GM18499 (cell line): ENCODE measurements around the gene PREX1.

ENCODE experiments used
- ATAC-seq: cut with Tn5 transposase; IDR thresholded peaks from one replicate; pipeline ENCODE4 v1.9.1; 2021; ENCODE audit warnings: moderate number of reproducible peaks; ENCODE audit not compliant: insufficient read depth, unreplicated experiment

The PREX1 gene

GRCh38 chr20:48799328-48800105 is 28.3 kb downstream of the PREX1 start:
- no peak for ATAC-seq

- ATAC-seq: no peak
Observed at GRCh38 chr20:48797850-48798747, 29.7 kb downstream of the PREX1 start.

GRCh38 chr20:48797275-48797825 is 30.4 kb downstream of the PREX1 start:
- ATAC-seq: no peak

GRCh38 chr20:48795732-48796131 is 32.1 kb downstream of the PREX1 start:
- ATAC-seq: no peak

- no peak for ATAC-seq
Observed at GRCh38 chr20:48794816-48795457, 32.9 kb downstream of the PREX1 start.

- no peak for ATAC-seq
Observed at GRCh38 chr20:48794360-48794759, 33.4 kb downstream of the PREX1 start.

- no peak for ATAC-seq
Observed at GRCh38 chr20:48793776-48794175, 34.0 kb downstream of the PREX1 start.

- ATAC-seq: no peak
Observed at GRCh38 chr20:48791666-48792071, 36.1 kb downstream of the PREX1 start.

GRCh38 chr20:48791014-48791413 is 36.8 kb downstream of the PREX1 start:
- no peak for ATAC-seq

GRCh38 chr20:48790473-48791003 is 37.3 kb downstream of the PREX1 start:
- ATAC-seq: no peak

GRCh38 chr20:48789781-48790472 is 37.9 kb downstream of the PREX1 start:
- ATAC-seq: no peak

GRCh38 chr20:48789185-48789668 is 38.6 kb downstream of the PREX1 start:
- ATAC-seq: no peak

- no peak for ATAC-seq
Observed at GRCh38 chr20:48788486-48789072, 39.2 kb downstream of the PREX1 start.

- no peak for ATAC-seq
Observed at GRCh38 chr20:48787861-48788375, 39.9 kb downstream of the PREX1 start.

GRCh38 chr20:48786951-48787705 is 40.7 kb downstream of the PREX1 start:
- ATAC-seq: no peak

- no peak for ATAC-seq
Observed at GRCh38 chr20:48785801-48786200, 42.0 kb downstream of the PREX1 start.

- ATAC-seq: no peak
Observed at GRCh38 chr20:48785256-48785655, 42.5 kb downstream of the PREX1 start.

- no peak for ATAC-seq
Observed at GRCh38 chr20:48784273-48784641, 43.5 kb downstream of the PREX1 start.
